Measurements from ENCODE around the gene CD9. TPM values are rescaled to one million over a fixed set of nuclear protein-coding genes. Genes with fewer than 3 reads are reported as not detected.
"Not testable (repeated sequence)": the region's sequence is repeated elsewhere in the genome, so short reads cannot be mapped to it uniquely, and the experiment has no call there.

CD9 gene
- total RNA-seq (2014; rRNA removed; shearing (Covaris generic)) = 83.5 and 95.3 TPM in 2 replicates

- peak; percentile 67 for DNase-seq (ENCODE audit: low read depth)
Observed at GRCh38 chr12:6200256-6201212, at the start of gene CD9. TSS of gene CD9 (plus strand) at chr12:6200400. CDS start at chr12:6200500, 100 bp downstream.

GRCh38 chr12:6154730-6155459 lies 45.3 kb upstream of the CD9 start:
- DNase-seq (ENCODE audit: low read depth) = no peak

GRCh38 chr12:6157482-6157881 lies 42.7 kb upstream of the CD9 start:
- no peak for DNase-seq (ENCODE audit: low read depth)

- no peak for DNase-seq (ENCODE audit: low read depth)
Observed at GRCh38 chr12:6158255-6158654, 41.9 kb upstream of the CD9 start.

GRCh38 chr12:6158749-6159148 lies 41.5 kb upstream of the CD9 start:
- DNase-seq (ENCODE audit: low read depth) = no peak

- DNase-seq (ENCODE audit: low read depth) = not testable (repeated sequence)
Observed at GRCh38 chr12:6159166-6160011, 40.8 kb upstream of the CD9 start.

- not testable (repeated sequence) for DNase-seq (ENCODE audit: low read depth)
Observed at GRCh38 chr12:6160049-6160649, 40.1 kb upstream of the CD9 start.

- DNase-seq (ENCODE audit: low read depth) = no peak
Observed at GRCh38 chr12:6161124-6161882, 38.9 kb upstream of the CD9 start.

GRCh38 chr12:6163416-6164060 lies 36.7 kb upstream of the CD9 start:
- DNase-seq (ENCODE audit: low read depth) = no peak

- no peak for DNase-seq (ENCODE audit: low read depth)
Observed at GRCh38 chr12:6165395-6165794, 34.8 kb upstream of the CD9 start.

- no peak for DNase-seq (ENCODE audit: low read depth)
Observed at GRCh38 chr12:6166808-6167207, 33.4 kb upstream of the CD9 start.

GRCh38 chr12:6167327-6168280 lies 32.6 kb upstream of the CD9 start:
- DNase-seq (ENCODE audit: low read depth) = peak; percentile 93

- no peak for DNase-seq (ENCODE audit: low read depth)
Observed at GRCh38 chr12:6171409-6172015, 28.7 kb upstream of the CD9 start.

- no peak for DNase-seq (ENCODE audit: low read depth)
Observed at GRCh38 chr12:6172086-6172485, 28.1 kb upstream of the CD9 start.

- no peak for DNase-seq (ENCODE audit: low read depth)
Observed at GRCh38 chr12:6172862-6173261, 27.3 kb upstream of the CD9 start.

GRCh38 chr12:6177642-6178358 lies 22.4 kb upstream of the CD9 start:
- no peak for DNase-seq (ENCODE audit: low read depth)

- DNase-seq (ENCODE audit: low read depth) = no peak
Observed at GRCh38 chr12:6178981-6179761, 21.0 kb upstream of the CD9 start.
